Activated CD4-positive, alpha-beta T cell treated with anti-CD3 and anti-CD28 coated beads, Interleukin-2, amount 50 U/mL, for 48 hours (primary cell): Measurements from ENCODE around the gene PTPRA.
A peak's percentile ranks its signal among the peaks of the same experiment; 100 is the strongest.
"Not testable (repeated sequence)": the region's sequence is repeated elsewhere in the genome, so short reads cannot be mapped to it uniquely, and the experiment has no call there.

ENCODE experiments used
- DNase-seq, 2 experiments: peaks; one replicate each; pipeline ENCODE4 v3.0.0-alpha.2; 2020

The PTPRA gene

GRCh38 chr20:2889797-2890196 lies 16.5 kb downstream of the PTPRA start:
- no peak for DNase-seq

GRCh38 chr20:2890742-2891141 lies 17.5 kb downstream of the PTPRA start:
- no peak for DNase-seq

- DNase-seq, result no peak
Observed at GRCh38 chr20:2891343-2891742, 18.1 kb downstream of the PTPRA start.

GRCh38 chr20:2892376-2892775 lies 19.1 kb downstream of the PTPRA start:
- no peak for DNase-seq

GRCh38 chr20:2894221-2894620 lies 20.9 kb downstream of the PTPRA start:
- no peak for DNase-seq

GRCh38 chr20:2895154-2895553 lies 21.9 kb downstream of the PTPRA start:
- not testable (repeated sequence) for DNase-seq

GRCh38 chr20:2899243-2899642 lies 26.0 kb downstream of the PTPRA start:
- peak; percentile 14 to 24 for DNase-seq

- DNase-seq, result no peak
Observed at GRCh38 chr20:2900845-2901592, 27.7 kb downstream of the PTPRA start.

- DNase-seq, result no peak
Observed at GRCh38 chr20:2902291-2902690, 29.0 kb downstream of the PTPRA start.

- DNase-seq, result no peak
Observed at GRCh38 chr20:2902818-2903217, 29.5 kb downstream of the PTPRA start.

GRCh38 chr20:2903686-2904085 lies 30.4 kb downstream of the PTPRA start:
- DNase-seq, result no peak

GRCh38 chr20:2907519-2907918 lies 34.2 kb downstream of the PTPRA start:
- no peak for DNase-seq

GRCh38 chr20:2909953-2910352 lies 36.7 kb downstream of the PTPRA start:
- no peak for DNase-seq

GRCh38 chr20:2911200-2911599 lies 37.9 kb downstream of the PTPRA start:
- no peak for DNase-seq

GRCh38 chr20:2914160-2914559 lies 40.9 kb downstream of the PTPRA start:
- no peak for DNase-seq

GRCh38 chr20:2917266-2917665 lies 44.0 kb downstream of the PTPRA start:
- no peak for DNase-seq

GRCh38 chr20:2918096-2919049 lies 45.1 kb downstream of the PTPRA start:
- no peak for DNase-seq

- DNase-seq, result no peak
Observed at GRCh38 chr20:2919518-2920245, 46.4 kb downstream of the PTPRA start.

- DNase-seq, result no peak
Observed at GRCh38 chr20:2920473-2920872, 47.2 kb downstream of the PTPRA start.

GRCh38 chr20:2921506-2921905 lies 48.2 kb downstream of the PTPRA start:
- no peak for DNase-seq

- no peak for DNase-seq
Observed at GRCh38 chr20:2922957-2923356, 49.7 kb downstream of the PTPRA start.

GRCh38 chr20:2930538-2930937 lies 57.3 kb downstream of the PTPRA start:
- no peak for DNase-seq

GRCh38 chr20:2932498-2932897 lies 59.2 kb downstream of the PTPRA start:
- DNase-seq, result no peak
